GM21515 (cell line): Measurements from ENCODE around the gene RCN2.
A peak's percentile ranks its signal among the peaks of the same experiment; 100 is the strongest.

ENCODE experiments used
- ATAC-seq: cut with Tn5 transposase; IDR thresholded peaks from one replicate; pipeline ENCODE4 v1.9.1; 2021; ENCODE audit not compliant: unreplicated experiment

The RCN2 gene

GRCh38 chr15:76991741-76992645, 60.4 kb downstream of the RCN2 start:
- ATAC-seq: no peak

DNA sequence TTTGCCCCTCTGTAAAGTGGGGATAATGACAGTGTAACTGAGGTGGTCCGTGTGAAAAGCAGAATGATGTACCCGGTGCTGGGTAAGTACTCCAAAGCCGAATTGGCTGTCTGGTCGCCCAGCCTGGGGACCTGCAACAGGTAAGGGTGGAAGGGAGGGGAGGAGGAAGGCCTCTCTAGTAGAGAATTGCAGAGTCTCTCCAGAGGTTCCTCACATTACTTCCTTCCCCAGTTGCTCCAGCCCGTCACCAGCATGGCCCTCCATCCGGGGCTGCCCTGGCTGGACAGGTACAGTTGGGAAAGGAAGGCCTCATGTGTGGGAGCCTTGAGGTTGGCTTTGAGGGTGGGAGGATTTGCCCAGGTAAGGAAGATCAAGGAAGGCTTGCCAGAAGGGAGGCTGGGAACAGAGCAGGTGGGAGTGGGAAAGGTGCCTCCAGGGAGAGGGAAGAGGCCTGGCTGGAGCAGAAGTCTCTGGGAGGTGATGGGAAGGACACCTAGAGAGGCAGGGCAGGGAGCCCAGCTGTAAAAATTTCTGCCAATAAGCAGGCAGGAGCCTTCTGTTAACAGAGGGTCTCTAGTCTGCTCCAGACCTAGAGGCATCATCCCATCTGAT, 61.7 kb downstream of the RCN2 start:
- no peak for ATAC-seq

DNA sequence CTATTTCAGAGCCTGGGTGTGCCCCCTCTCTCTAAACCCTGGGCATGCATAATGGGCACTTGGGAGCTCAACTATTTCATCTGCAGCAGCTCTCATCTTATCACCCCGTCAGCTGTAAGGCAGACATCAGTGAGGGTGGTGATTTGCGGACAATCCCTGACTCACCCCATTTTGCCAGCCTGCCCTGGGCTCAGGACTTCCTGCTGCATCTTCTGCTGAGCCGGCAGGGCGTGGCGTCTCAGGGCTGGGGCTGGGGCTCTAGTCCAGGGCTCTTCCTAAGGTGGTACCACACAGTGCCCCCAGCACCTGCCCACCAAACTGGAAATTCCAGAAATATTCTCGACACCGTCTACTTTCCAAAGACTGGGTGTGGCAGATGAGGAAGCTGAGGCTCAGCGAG, 62.5 kb downstream of the RCN2 start:
- ATAC-seq: no peak

DNA sequence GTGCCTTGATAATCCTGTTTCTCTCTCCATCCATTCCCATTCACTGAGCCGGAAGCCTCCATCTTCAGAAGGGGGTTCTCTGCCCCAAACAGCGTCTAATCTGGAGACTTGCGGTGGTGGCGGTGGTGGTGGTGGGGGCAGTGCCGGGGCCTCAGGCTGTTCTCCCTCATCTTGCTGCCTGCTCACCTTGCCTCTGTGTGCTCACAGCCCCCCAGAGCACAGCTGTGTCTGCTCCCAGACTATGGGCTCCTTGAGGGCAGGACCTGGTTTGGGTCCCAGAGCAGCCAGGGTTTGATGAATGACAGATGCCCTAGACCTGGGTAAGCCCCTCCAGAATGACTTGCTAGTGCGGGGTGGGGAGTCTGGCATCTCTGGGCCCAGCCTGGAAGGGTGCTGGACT, 62.9 kb downstream of the RCN2 start:
- ATAC-seq: no peak

GRCh38 chr15:76994971-76995945, 63.7 kb downstream of the RCN2 start, which contains the start of gene PSTPIP1:
TSS of gene PSTPIP1 (plus strand) at chr15:76995126. CDS start at chr15:76995574, 448 bp downstream.
- ATAC-seq: no peak

- no peak for ATAC-seq
Measured at GRCh38 chr15:76996076-76996525, 64.6 kb downstream of the RCN2 start.

DNA sequence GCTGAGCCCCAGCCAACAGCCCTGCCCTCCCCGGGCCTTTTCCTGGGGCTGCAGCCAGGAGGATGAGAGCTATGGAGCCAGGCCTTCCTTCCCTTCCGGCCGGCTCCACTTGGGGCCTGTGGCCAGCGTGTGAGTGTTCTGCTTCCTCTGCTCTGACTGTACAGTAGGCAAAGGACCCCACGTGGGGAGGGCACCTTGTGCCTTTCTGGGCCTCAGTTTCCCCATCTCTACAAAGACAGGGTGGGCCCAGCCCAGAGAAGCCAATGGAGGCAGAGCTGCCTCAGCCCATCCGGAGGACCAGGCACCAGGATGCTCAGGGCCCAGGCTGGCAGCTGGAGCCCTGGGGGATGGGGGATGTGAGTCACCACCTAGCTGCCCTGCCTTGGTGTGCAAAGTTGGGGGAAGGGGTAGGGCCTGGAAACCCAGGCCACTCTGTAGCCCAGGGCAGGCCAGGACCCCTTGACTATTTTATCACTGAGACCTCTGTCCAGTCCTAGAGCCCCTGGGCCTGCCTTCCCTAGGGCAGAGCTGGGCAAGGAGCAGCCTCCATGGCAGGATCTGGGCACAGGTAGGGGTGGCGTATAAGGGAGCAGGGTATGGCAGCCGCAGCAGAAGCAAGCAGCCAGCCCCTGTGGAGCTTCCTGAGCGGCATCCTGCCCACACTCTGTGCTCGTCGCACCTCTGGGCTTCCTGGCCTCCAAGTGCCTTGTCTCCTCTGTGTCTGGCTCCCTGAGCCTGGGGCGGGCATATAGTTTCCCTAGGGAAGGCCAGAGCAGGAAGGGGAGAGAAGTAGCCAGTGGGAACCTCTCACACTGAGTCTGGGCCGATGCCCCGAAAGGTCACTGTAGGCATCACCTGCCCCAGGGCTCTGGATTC, 65.2 kb downstream of the RCN2 start:
- ATAC-seq: no peak

- ATAC-seq: no peak
Measured at GRCh38 chr15:76998663-76999285, 67.2 kb downstream of the RCN2 start.

- ATAC-seq: no peak
Measured at GRCh38 chr15:76999996-77000395, 68.4 kb downstream of the RCN2 start.

GRCh38 chr15:77001351-77001750, 69.8 kb downstream of the RCN2 start:
- ATAC-seq: no peak

GRCh38 chr15:77001966-77002365, 70.4 kb downstream of the RCN2 start:
- no peak for ATAC-seq

- ATAC-seq: no peak
Measured at GRCh38 chr15:77002436-77002835, 70.9 kb downstream of the RCN2 start.

- peak; percentile 77 for ATAC-seq
Measured at GRCh38 chr15:77002954-77003912, 71.7 kb downstream of the RCN2 start.
